Jurkat, Clone E6-1 (cell line): ENCODE results near the gene PLCG1.

ENCODE experiments used
- DNase-seq: peaks from one replicate; pipeline ENCODE4 v3.0.0-alpha.2; 2011; ENCODE audit warnings: low read depth, low spot score
- H3K4me3 ChIP-seq: 2 replicates; pipeline ENCODE4 v1.5.1; 2011; ENCODE audit warnings: mild to moderate bottlenecking, low read length, control low read depth, moderate library complexity

PLCG1 gene

DNA sequence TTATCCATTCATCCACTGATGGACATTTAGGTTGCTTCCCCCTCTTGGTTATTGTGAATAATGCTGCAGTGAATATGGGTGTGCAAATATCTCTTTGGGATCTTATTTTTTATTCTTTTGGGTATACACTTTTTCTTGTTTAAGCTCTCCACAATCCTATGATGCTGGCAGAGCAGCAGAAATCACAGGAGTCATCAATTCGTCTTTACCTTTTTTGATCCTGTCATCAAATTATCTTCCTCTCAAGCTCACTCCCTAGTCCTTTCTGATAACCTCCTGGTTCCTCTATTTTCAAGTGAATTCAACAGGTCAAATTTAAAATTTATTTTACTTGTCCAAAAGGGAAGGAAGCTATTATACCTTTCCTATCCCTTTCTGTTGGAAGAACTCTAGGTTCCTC is 89.1 kb downstream of the PLCG1 start:
- DNase-seq: no peak
- no peak overlapping the region for H3K4me3 ChIP-seq
